NOMO-1 treated with DMSO at 0.1 percent for 48 hours (cell line): ENCODE results near the gene SLC39A2.
"Not testable (repeated sequence)": the region's sequence is repeated elsewhere in the genome, so short reads cannot be mapped to it uniquely, and the experiment has no call there.

Source experiments
- DNase-seq: peaks from one replicate; lab custom pipeline; 2025; ENCODE audit not compliant: unreplicated experiment; lab: John Stamatoyannopoulos, UW

The SLC39A2 gene

GRCh38 chr14:20996521-20996920 is 2.6 kb upstream of the SLC39A2 start:
- no peak for DNase-seq

GRCh38 chr14:20997115-20997514 is 2.0 kb upstream of the SLC39A2 start:
- no peak for DNase-seq

GRCh38 chr14:20997564-20997963 is 1.5 kb upstream of the SLC39A2 start:
- no peak for DNase-seq

- DNase-seq, result no peak
Observed at GRCh38 chr14:20998139-20998538, 954 bp upstream of the SLC39A2 start.

- no peak for DNase-seq
Observed at GRCh38 chr14:20999591-20999990, 498 bp downstream of the SLC39A2 start.

- no peak for DNase-seq
Observed at GRCh38 chr14:21001218-21001617, 2.1 kb downstream of the SLC39A2 start.

GRCh38 chr14:21003788-21004346 is 4.8 kb downstream of the SLC39A2 start:
- no peak for DNase-seq

GRCh38 chr14:21009721-21010120 is 10.6 kb downstream of the SLC39A2 start:
- not testable (repeated sequence) for DNase-seq

GRCh38 chr14:21011136-21011535 is 12.0 kb downstream of the SLC39A2 start:
- no peak for DNase-seq

- peak; percentile 62 for DNase-seq
Observed at GRCh38 chr14:21014761-21015190, 15.7 kb downstream of the SLC39A2 start.

- DNase-seq, result peak; percentile 82
Observed at GRCh38 chr14:21015312-21015711, 16.2 kb downstream of the SLC39A2 start.

- no peak for DNase-seq
Observed at GRCh38 chr14:21016413-21017190, 17.5 kb downstream of the SLC39A2 start.

- DNase-seq, result peak; percentile 9
Observed at GRCh38 chr14:21017528-21018245, 18.6 kb downstream of the SLC39A2 start.

GRCh38 chr14:21018286-21018685 is 19.2 kb downstream of the SLC39A2 start:
- DNase-seq, result no peak

GRCh38 chr14:21018781-21019180 is 19.7 kb downstream of the SLC39A2 start:
- no peak for DNase-seq

GRCh38 chr14:21019366-21019765 is 20.3 kb downstream of the SLC39A2 start:
- DNase-seq, result no peak

- DNase-seq, result no peak
Observed at GRCh38 chr14:21020977-21021545, 22.0 kb downstream of the SLC39A2 start.

GRCh38 chr14:21022686-21023085 is 23.6 kb downstream of the SLC39A2 start:
- no peak for DNase-seq

GRCh38 chr14:21023174-21023573 is 24.1 kb downstream of the SLC39A2 start:
- no peak for DNase-seq

GRCh38 chr14:21023817-21024584 is 24.9 kb downstream of the SLC39A2 start:
- DNase-seq, result peak; percentile 25
